NT2/D1 (cell line): ENCODE measurements around the gene KDM6B.

Experiments
- YY1 ChIP-seq: IDR thresholded peaks from 2 replicates; pipeline ENCODE4 v1.6.1; 2011; ENCODE audit not compliant: insufficient read length, insufficient read depth
- ZNF274 ChIP-seq: IDR thresholded peaks from 2 replicates; pipeline ENCODE4 v1.6.1; 2011; ENCODE audit warnings: mild to moderate bottlenecking, low read depth, low read length

DNA sequence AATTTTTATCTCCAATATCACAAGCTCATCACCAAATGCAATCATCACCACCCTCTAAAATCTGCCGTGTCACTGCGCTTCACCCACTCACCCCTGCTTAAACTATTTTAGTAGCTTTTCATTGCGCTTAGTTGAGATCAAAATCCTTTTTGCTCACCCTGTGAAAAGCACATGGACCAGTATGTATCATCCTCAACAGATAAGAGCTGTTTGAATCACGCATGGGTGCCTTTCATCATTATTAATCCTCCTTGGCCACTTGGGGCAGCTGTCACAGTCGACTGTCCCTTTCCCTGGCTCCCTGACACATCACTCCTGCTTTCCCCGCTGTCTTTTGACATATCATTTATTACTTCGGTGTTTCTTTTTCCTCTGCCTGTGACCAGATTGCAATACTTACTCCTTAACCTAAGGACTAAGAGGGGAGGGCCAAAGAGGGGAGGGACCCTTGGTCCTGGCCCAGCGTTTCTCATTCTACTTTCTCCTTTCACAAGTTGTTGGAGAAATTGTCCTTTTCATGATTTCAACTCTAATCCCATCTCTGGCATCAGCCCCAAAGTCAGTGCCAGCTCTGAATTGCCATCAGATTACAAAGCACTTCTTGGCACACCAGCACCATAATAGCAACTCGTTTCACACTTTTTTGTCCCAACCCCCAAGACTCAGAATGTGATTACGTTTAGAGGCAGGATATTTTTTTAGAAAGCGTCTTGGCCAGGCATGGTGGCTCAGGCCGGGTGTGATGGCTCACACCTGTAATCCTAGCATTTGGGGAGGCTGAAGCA is 8.6 kb upstream of the KDM6B start:
- TF ChIP-seq ZNF274 (no peak), YY1 (no peak)
